Gastrocnemius medialis (tissue), 4 donors: ENCODE results near the gene BCCIP. TPM values are rescaled to one million over a fixed set of nuclear protein-coding genes. Genes with fewer than 3 reads are reported as not detected.

ENCODE experiments used
- ATAC-seq, 2 donors: fragments of 150-250 bp; one replicate each; pipeline ENCODE4 v1.9.1; 2016
- DNase-seq, 2 donors: peaks; one replicate each; pipeline ENCODE4 v3.0.0-alpha.2; 2019
- H3K27ac ChIP-seq, 4 donors: fragments of 200-600 bp; sonication (generic); 1 replicate in 1 of 4; 2 replicates in 3 of 4; pipeline ENCODE4 v1.5.1; 2016 to 2018; ENCODE audit warnings: mild to moderate bottlenecking in 2 of 4, moderate library complexity in 1 of 4
- H3K27me3 ChIP-seq, 3 donors: fragments of 200-600 bp; sonication (generic) in 2 of 3; 1 replicate in 1 of 3; 2 replicates in 2 of 3; pipeline versions ENCODE4 v1.5.1 to v1.6.0; 2016 to 2019; ENCODE audit warnings: mild to moderate bottlenecking in 1 of 3, moderate library complexity in 1 of 3
- H3K36me3 ChIP-seq, 2 donors: fragments of 200-600 bp; sonication (generic) in 1 of 2; one replicate each; pipeline ENCODE4 v1.5.1; 2017 to 2018
- H3K4me1 ChIP-seq, 2 donors: fragments of 200-600 bp; sonication (generic) in 1 of 2; one replicate each; pipeline ENCODE4 v1.5.1; 2016 to 2017; ENCODE audit warnings: mild to moderate bottlenecking in 2 of 2
- H3K4me3 ChIP-seq, 4 donors: fragments of 200-600 bp; sonication (generic) in 3 of 4; 1 replicate in 1 of 4; 2 replicates in 3 of 4; pipeline ENCODE4 v1.5.1; 2016 to 2019; ENCODE audit warnings: mild to moderate bottlenecking in 2 of 4
- H3K9me3 ChIP-seq, 3 donors: fragments of 200-600 bp; sonication (generic) in 2 of 3; 1 replicate in 1 of 3; 2 replicates in 2 of 3; pipeline ENCODE4 v1.5.1; 2016 to 2019
- CTCF ChIP-seq, 5 experiments: fragments of 450-650 bp in 3 of 5; fragments of 200-600 bp in 2 of 5; sonication (generic) in 2 of 5; IDR thresholded peaks in 4 of 5; conservative IDR thresholded peaks in 1 of 5; 1 replicate in 4 of 5; 2 replicates in 1 of 5; pipeline ENCODE4 v1.5.1; 2016 to 2019; ENCODE audit warnings: antibody characterized with exemption in 5 of 5, mild to moderate bottlenecking in 3 of 5, moderate library complexity in 3 of 5
- POLR2A ChIP-seq, 2 donors: fragments of 450-650 bp; IDR thresholded peaks; one replicate each; pipeline ENCODE4 v1.6.1; 2017; ENCODE audit warnings: antibody characterized with exemption in 2 of 2, mild to moderate bottlenecking in 2 of 2, moderate library complexity in 2 of 2
- in situ Hi-C, 4 donors: fragments of 200-750 bp; cut with MboI; loops; one replicate each; pipeline versions ENCODE4 v1.15.0 to v1.8.0; 2017; ENCODE audit warnings: low sequenced_read_pairs in 4 of 4
- intact Hi-C: fragments of 100-400 bp; cut with DNase I; formaldehyde crosslinking; loops from one replicate; pipeline ENCODE4 v1.15.1; 2023; ENCODE audit warnings: low total_unique reads
- total RNA-seq, 4 donors: library from RNA; depleted of rRNA; stranded (reverse); fragments of >200 nt; gene quantifications; one replicate each; pipeline versions ENCODE4 v1.1.0 to v1.2.3, GENCODE V29; 2016

BCCIP gene
- total RNA-seq, 4 donors from 2014 or later = 51.1 to 85.6 (median 67.0) TPM

DNA sequence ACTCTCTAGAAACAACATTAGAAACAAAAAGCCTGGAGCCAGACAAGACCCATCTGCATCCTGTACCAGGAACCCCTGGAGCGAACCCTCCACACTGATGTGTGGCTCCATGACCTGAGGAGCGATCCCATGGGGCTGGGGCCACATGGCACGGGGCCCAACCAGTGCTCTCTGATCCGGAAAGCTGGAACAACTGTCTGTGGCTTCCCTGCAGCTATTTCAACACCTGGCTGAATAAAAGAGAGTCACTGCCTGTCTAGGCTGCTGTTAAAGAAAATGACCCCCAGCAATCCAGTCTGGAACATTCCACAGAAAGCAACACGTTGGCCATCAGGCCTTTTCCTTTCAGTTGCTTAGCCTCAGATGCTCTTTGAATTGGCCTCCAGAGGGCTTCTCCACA is 21.2 kb upstream of the BCCIP start:
- Histone ChIP-seq H3K27ac (no peak overlapping the region), H3K27me3 (no peaks in the 10 kb centered on the region), H3K4me1 (no peaks in the 10 kb centered on the region), H3K4me3 (no peak overlapping the region), H3K9me3 (no peaks in the 10 kb centered on the region), H3K36me3 (peaks cover 2 to 83% of the 10 kb centered on the region in 2 donors)
- no peak for TF ChIP-seq POLR2A (IDR thresholded peaks at IDR 0.05)
- DNase-seq = no peak
- in situ Hi-C loops = no loop called here
- no peak for ATAC-seq
- intact Hi-C loops = no loop called here

DNA sequence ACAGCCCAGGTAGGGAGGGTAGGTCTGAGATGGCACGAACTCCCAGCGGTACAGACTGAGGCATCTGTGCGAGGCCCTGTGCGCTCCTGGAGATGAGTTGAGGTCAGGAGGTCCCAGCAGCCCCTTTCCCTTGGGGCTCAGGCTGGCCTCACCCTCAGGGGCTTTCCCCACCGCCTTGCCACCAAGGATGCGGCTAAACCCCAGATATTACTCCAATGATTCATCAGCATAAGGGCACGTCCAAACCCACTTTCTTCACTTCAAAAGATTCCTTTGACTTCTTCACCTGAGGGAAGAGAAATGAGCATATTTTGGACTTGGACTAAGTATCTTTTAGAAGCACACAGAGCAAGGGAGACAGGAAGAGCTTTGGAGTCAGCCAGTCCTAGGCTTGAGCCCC is 20.6 kb upstream of the BCCIP start:
- TF ChIP-seq POLR2A (IDR thresholded peaks at IDR 0.05) (no peak), CTCF (IDR thresholded peaks at IDR 0.05 in 4 of 5, conservative IDR thresholded peaks at IDR 0.05 in 1 of 5) (no peak)
- intact Hi-C loops = no loop called here
- DNase-seq = no peak
- Histone ChIP-seq H3K27me3 (no peaks in the 10 kb centered on the region), H3K4me3 (no peak overlapping the region), H3K9me3 (no peaks in the 10 kb centered on the region), H3K27ac (no peak overlapping the region), H3K36me3 (peaks cover 2 to 81% of the 10 kb centered on the region in 2 donors), H3K4me1 (no peaks in the 10 kb centered on the region)
- in situ Hi-C loops = no loop called here
- ATAC-seq = no peak

DNA sequence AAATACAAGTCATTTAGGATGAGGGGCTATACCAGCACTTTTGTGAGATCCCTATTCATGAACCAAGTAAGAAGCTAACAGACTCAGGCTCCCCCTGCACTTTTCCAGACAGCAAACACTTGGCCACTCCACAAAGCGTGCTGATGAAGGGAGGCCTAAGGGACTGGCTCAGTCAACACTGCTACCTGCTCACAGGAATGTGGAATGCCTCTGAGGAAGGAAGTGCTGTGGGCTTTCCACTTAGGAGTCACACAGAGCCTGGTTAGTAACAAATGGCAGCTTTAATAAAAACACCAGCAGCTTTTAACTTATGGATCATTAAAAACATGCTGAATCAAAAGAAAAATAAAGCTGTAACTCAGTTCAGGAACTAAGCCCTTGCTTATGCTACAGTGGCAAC is 15.3 kb upstream of the BCCIP start:
- no peak overlapping the region for H3K4me3 ChIP-seq
- intact Hi-C loops = no loop called here

GRCh38 chr10:125811251-125811650 is 12.1 kb upstream of the BCCIP start:
- DNase-seq = no peak
- H3K4me3 ChIP-seq = no peak overlapping the region
- H3K27ac ChIP-seq = no peak overlapping the region
- TF ChIP-seq CTCF (IDR thresholded peaks at IDR 0.05 in 4 of 5, conservative IDR thresholded peaks at IDR 0.05 in 1 of 5) = no peak
- no peak for TF ChIP-seq POLR2A (IDR thresholded peaks at IDR 0.05)
- peaks cover 0 to 59% of the 10 kb centered on the region in 2 donors for H3K36me3 ChIP-seq
- no peaks in the 10 kb centered on the region for H3K9me3 ChIP-seq
- no peaks in the 10 kb centered on the region for H3K27me3 ChIP-seq
- in situ Hi-C loops = no loop called here
- intact Hi-C loops = no loop called here
- ATAC-seq = no peak
- H3K4me1 ChIP-seq = no peaks in the 10 kb centered on the region

More for the DNA sequence above, 15.3 kb upstream of the BCCIP start:
- in situ Hi-C loops = no loop called here
- peaks cover 0 to 62% of the 10 kb centered on the region in 2 donors for H3K36me3 ChIP-seq
- ATAC-seq (no peak), DNase-seq (no peak)
- H3K9me3 ChIP-seq = no peaks in the 10 kb centered on the region
- H3K4me1 ChIP-seq = no peaks in the 10 kb centered on the region
- TF ChIP-seq CTCF (IDR thresholded peaks at IDR 0.05 in 4 of 5, conservative IDR thresholded peaks at IDR 0.05 in 1 of 5) (no peak), POLR2A (IDR thresholded peaks at IDR 0.05) (no peak)
- no peaks in the 10 kb centered on the region for H3K27me3 ChIP-seq
- no peak overlapping the region for H3K27ac ChIP-seq

GRCh38 chr10:125812128-125812750 is 11.1 kb upstream of the BCCIP start:
- Histone ChIP-seq H3K27ac (no peak overlapping the region), H3K4me3 (no peak overlapping the region), H3K36me3 (peaks cover 0 to 49% of the 10 kb centered on the region in 2 donors), H3K27me3 (no peaks in the 10 kb centered on the region), H3K4me1 (no peaks in the 10 kb centered on the region), H3K9me3 (no peaks in the 10 kb centered on the region)
- intact Hi-C loops (no loop called here), in situ Hi-C loops (no loop called here)
- DNase-seq (no peak), ATAC-seq (no peak)
- no peak for TF ChIP-seq CTCF (IDR thresholded peaks at IDR 0.05 in 4 of 5, conservative IDR thresholded peaks at IDR 0.05 in 1 of 5)
- TF ChIP-seq POLR2A (IDR thresholded peaks at IDR 0.05) = no peak
